K562 (cell line): ENCODE results near the gene TENT4A. TPM values are rescaled to one million over a fixed set of nuclear protein-coding genes. Genes with fewer than 3 reads are reported as not detected.

Source experiments
- ATAC-seq: fragments of 200-7000 bp; cut with Tn5 transposase; 3 replicates; pipeline ENCODE4 v1.9.1; 2020; ENCODE audit warnings: moderate library complexity
- BruUV-seq: library from RNA; stranded (reverse); fragments of 400-500 nt; replicated peaks from 2 replicates; lab custom pipeline; 2021; lab: Mats Ljungman, UMichigan
- CTCF ChIA-PET: fragments of 300-600 bp; formaldehyde crosslinking; extraction: SDS; loops from one replicate; lab custom pipeline; 2021; ENCODE audit warnings: low intra/inter-chr PET ratio; lab: Yijun Ruan, JAX
- POLR2A ChIA-PET: fragments of 300-600, 350-650 bp; sonication (Branson Sonifier 250); formaldehyde crosslinking; extraction: SDS; loops from one replicate; lab custom pipeline; 2021; ENCODE audit warnings: antibody characterized with exemption, inconsistent platforms; lab: Yijun Ruan, JAX
- DNase-seq, 4 experiments: peaks; one replicate each; pipeline versions ENCODE4 v3.0.0 to v3.0.0-alpha.2; 2011 to 2018; ENCODE audit warnings: low spot score in 3 of 4, mixed read lengths in 3 of 4; ENCODE audit errors: extremely low read depth in 1 of 4
- FAIRE-seq: peaks from 2 replicates; lab custom pipeline; 2011; peaks lifted over from hg19 to GRCh38; lab: Jason Lieb, UNC
- H2AFZ ChIP-seq: 2 replicates; pipeline ENCODE4 v1.6.0; 2011; ENCODE audit warnings: low read depth, low read length, control low read depth, inconsistent platforms
- H3K27ac ChIP-seq: fragments of 200-600 bp; 3 replicates; pipeline ENCODE4 v1.8.0; 2011; ENCODE audit warnings: low read depth, mild to moderate bottlenecking, control low read depth, inconsistent platforms, low read length, moderate library complexity, mixed read lengths; ENCODE audit errors: extremely low read depth
- H3K27me3 ChIP-seq, 2 experiments: fragments of 300-600 bp in 1 of 2; 2 replicates in 1 of 2; 3 replicates in 1 of 2; pipeline versions ENCODE4 v1.6.0 to v1.8.0; 2011; ENCODE audit warnings: inconsistent platforms in 2 of 2, low read length in 2 of 2, mild to moderate bottlenecking in 1 of 2, mixed read lengths in 1 of 2, moderate library complexity in 1 of 2; ENCODE audit not compliant: control insufficient read depth in 2 of 2, insufficient read depth in 2 of 2
- H3K36me3 ChIP-seq: fragments of 300-600 bp; 3 replicates; pipeline ENCODE4 v1.8.0; 2011; ENCODE audit warnings: mild to moderate bottlenecking, low read length, inconsistent platforms; ENCODE audit not compliant: control insufficient read depth, insufficient read depth
- H3K4me1 ChIP-seq, 2 experiments: fragments of 200-600 bp in 1 of 2; replicated peaks in 1 of 2; 2 replicates in 1 of 2; 3 replicates in 1 of 2; pipeline versions ENCODE4 v1.5.1 to v1.8.0; 2011; ENCODE audit warnings: inconsistent platforms in 2 of 2, low read length in 2 of 2, mild to moderate bottlenecking in 1 of 2, mixed read lengths in 1 of 2, moderate library complexity in 1 of 2; ENCODE audit not compliant: control insufficient read depth in 2 of 2, insufficient read depth in 2 of 2
- H3K4me2 ChIP-seq: 2 replicates; pipeline ENCODE4 v1.6.1; 2011; ENCODE audit warnings: low read length, control low read depth, inconsistent platforms, mixed read lengths; ENCODE audit not compliant: insufficient read depth
- H3K4me3 ChIP-seq: fragments of 200-600 bp; sonication (generic), shearing (Covaris generic); 2 replicates; pipeline ENCODE4 v1.5.1; 2016; ENCODE audit warnings: control low read depth, inconsistent platforms
- H3K79me2 ChIP-seq: fragments of 200-600 bp; 3 replicates; pipeline ENCODE4 v1.8.0; 2011; ENCODE audit warnings: low read length, inconsistent platforms; ENCODE audit not compliant: control insufficient read depth, insufficient read depth
- H3K9ac ChIP-seq, 2 experiments: 2 replicates each; pipeline versions ENCODE4 v1.6.0 to v1.6.1; 2011; ENCODE audit warnings: low read depth in 2 of 2, low read length in 2 of 2, control low read depth in 1 of 2, inconsistent platforms in 1 of 2, mild to moderate bottlenecking in 1 of 2, mixed read lengths in 1 of 2; ENCODE audit not compliant: insufficient read depth in 1 of 2
- H3K9me1 ChIP-seq: one replicate; pipeline ENCODE4 v1.6.0; 2011; ENCODE audit warnings: inconsistent platforms, mild to moderate bottlenecking, low read length, moderate library complexity; ENCODE audit not compliant: control insufficient read depth, insufficient read depth
- H3K9me3 ChIP-seq: replicated peaks from 2 replicates; pipeline ENCODE4 v1.5.1; 2011; ENCODE audit warnings: low read depth, low read length, inconsistent platforms; ENCODE audit not compliant: control insufficient read depth, insufficient read depth
- H4K20me1 ChIP-seq: replicated peaks from 2 replicates; pipeline ENCODE4 v1.6.1; 2011; ENCODE audit warnings: low read length, inconsistent platforms, mixed read lengths; ENCODE audit not compliant: control insufficient read depth, insufficient read depth
- ATF2 ChIP-seq: sonication (generic); formaldehyde crosslinking; IDR thresholded peaks from 2 replicates; pipeline ENCODE4 v1.8.1; 2022; ENCODE audit warnings: missing genetic modification reagents
- CBFB ChIP-seq: sonication (generic); formaldehyde crosslinking; IDR thresholded peaks from 2 replicates; pipeline ENCODE4 v1.4.0; 2020; ENCODE audit warnings: mild to moderate bottlenecking, missing genetic modification reagents
- DPF2 ChIP-seq: fragments of 450-650 bp; IDR thresholded peaks from 2 replicates; pipeline ENCODE4 v1.6.1; 2016
- HINFP ChIP-seq: fragments of 450-650 bp; conservative IDR thresholded peaks from 2 replicates; pipeline ENCODE4 v1.6.1; 2016; ENCODE audit warnings: missing genetic modification characterization, low read depth, mild to moderate bottlenecking, control low read depth, missing compliant biosample characterization
- MAFF ChIP-seq: IDR thresholded peaks from 2 replicates; pipeline ENCODE4 v1.6.1; 2012; ENCODE audit warnings: low read length, improper control_type of control experiment
- NRF1 ChIP-seq, 2 experiments: fragments of 450-650 bp; IDR thresholded peaks in 1 of 2; conservative IDR thresholded peaks in 1 of 2; 2 replicates each; pipeline ENCODE4 v1.6.1; 2014; ENCODE audit warnings: mild to moderate bottlenecking in 2 of 2
- POLR3A ChIP-seq: IDR thresholded peaks from 2 replicates; pipeline ENCODE4 v1.6.1; 2011; ENCODE audit warnings: borderline replicate concordance, mild to moderate bottlenecking, moderate library complexity; ENCODE audit not compliant: insufficient read length, insufficient read depth; ENCODE audit errors: extremely low read depth
- SRSF7 ChIP-seq: fragments of 200-400 bp; formaldehyde crosslinking; optimal IDR thresholded peaks from 2 replicates; pipeline ENCODE3; 2017; ENCODE audit warnings: mild to moderate bottlenecking, low read depth, low read length
- TBL1XR1 ChIP-seq, 2 experiments: IDR thresholded peaks; 2 replicates each; pipeline ENCODE4 v1.6.1; 2012; ENCODE audit warnings: improper control_type of control experiment in 2 of 2, low read length in 2 of 2, mild to moderate bottlenecking in 1 of 2
- ZMIZ1 ChIP-seq, 2 experiments: fragments of 150-350 bp in 1 of 2; IDR thresholded peaks; 2 replicates each; pipeline ENCODE4 v1.6.1; 2012 to 2016; ENCODE audit warnings: low read depth in 2 of 2, low read length in 2 of 2, mild to moderate bottlenecking in 1 of 2, moderate library complexity in 1 of 2
- ZNF174 ChIP-seq: fragments of 250-450 bp; sonication (Bioruptor Pico); IDR thresholded peaks from 2 replicates; pipeline ENCODE4 v1.4.0; 2020; ENCODE audit warnings: mild to moderate bottlenecking
- ZNF197 ChIP-seq: fragments of 200-800 bp; sonication (Bioruptor generic); IDR thresholded peaks from 2 replicates; pipeline ENCODE4 v1.6.1; 2016; ENCODE audit warnings: low read depth, missing genetic modification characterization, missing compliant biosample characterization
- ZNF766 ChIP-seq: fragments of 200-800 bp; sonication (Bioruptor generic); conservative IDR thresholded peaks from 2 replicates; pipeline ENCODE4 v1.6.1; 2016; ENCODE audit warnings: missing genetic modification characterization, missing compliant biosample characterization
- ZNF778 ChIP-seq: fragments of 450-650 bp; formaldehyde crosslinking; IDR thresholded peaks from 2 replicates; pipeline ENCODE4 v1.4.0; 2020; ENCODE audit warnings: mild to moderate bottlenecking, moderate library complexity
- WGBS: fragments of 100-300 bp; shearing (Covaris generic); methylation state at CpG from one replicate; pipeline ENCODE4 v1.1.6; 2016; ENCODE audit warnings: low coverage, mixed read lengths; ENCODE audit not compliant: insufficient coverage; ENCODE audit errors: missing lambda C conversion rate; 5-methylcytosine and 5-hydroxymethylcytosine counted together
- in situ Hi-C: fragments of 300-500 bp; cut with MboI; formaldehyde crosslinking; loops from 4 replicates; pipeline ENCODE4 v1.15.0; 2018; ENCODE audit warnings: inconsistent platforms, mixed read lengths
- intact Hi-C: fragments of 100-400 bp; cut with micrococcal nuclease; formaldehyde crosslinking; loops from 2 replicates; pipeline ENCODE4 v1.14.2; 2022
- polyA plus RNA-seq, 8 experiments: library from polyadenylated mRNA; depleted of rRNA in 4 of 8; stranded (reverse) in 5 of 8; unstranded in 3 of 8; fragments of >200 nt; fragmentation: Nextera tagmentation in 2 of 8; fragmentation: Illumina TruSeq in 1 of 8; extraction: Ambion mirVana in 2 of 8; extraction: Trizol in 1 of 8; gene quantifications; 2 replicates each; pipeline versions ENCODE4 v1.2.1 to v1.2.3, GENCODE V29; 2011 to 2014; ENCODE audit warnings: inconsistent platforms in 1 of 8, missing spikeins in 1 of 8
- total RNA-seq, 7 experiments: library from RNA; depleted of rRNA in 6 of 7; stranded (reverse); fragments of >200 nt in 6 of 7; fragmentation: Illumina TruSeq in 2 of 7; extraction: Trizol in 2 of 7; gene quantifications; 2 replicates each; pipeline versions ENCODE4 v1.2.1 to v1.2.3, GENCODE V29; 2011 to 2021; ENCODE audit warnings: low replicate concordance in 1 of 7

The TENT4A gene
- total and polyA plus RNA-seq, 9 of the 15 experiments (the other 6 are each of a cell fraction or from before 2014, with no cell fraction given) = 1.3 to 27.3 (median 13.0) TPM

GRCh38 chr5:6747103-6747502 is 33.9 kb downstream of the TENT4A start:
- intact Hi-C loops (loop anchor here (5.0 kb wide), 2 partner anchors 220 to 1255 kb away; no protein-coding TSS in a partner anchor), in situ Hi-C loops (loop anchor here (25.0 kb wide), 1 partner anchor 1260 kb away; no protein-coding TSS in a partner anchor)
- Histone ChIP-seq H3K27ac (no peak overlapping the region), H3K9ac (no peak overlapping the region), H3K4me2 (no peak overlapping the region), H2AFZ (no peak overlapping the region), H3K9me3 (no peaks in the 10 kb centered on the region), H3K27me3 (no peaks in the 10 kb centered on the region), H3K4me3 (no peak overlapping the region), H3K36me3 (peaks cover 96% of the 10 kb centered on the region), H3K4me1 (no peaks in the 10 kb centered on the region), H3K9me1 (no peaks in the 10 kb centered on the region), H4K20me1 (0 out of 2 replicates have a peak, but pooled peaks cover 7% of the 10 kb centered on the region), H3K79me2 (peaks cover 22% of the 10 kb centered on the region; the same call in 2 of the 3 replicates)
- no TSS peak for BruUV-seq
- ChIA-PET CTCF (no interaction called here), POLR2A (no interaction called here)
- FAIRE-seq (no peak), DNase-seq (no peak), ATAC-seq (no peak)
- TF ChIP-seq DPF2 (no peak), ZMIZ1 (IDR thresholded peaks at IDR 0.05; ENCODE audit: low read depth in 2 of 2, low read length in 2 of 2) (no peak), ZNF174 (no peak), ATF2 (CRISPR knock-in tag) (no peak), TBL1XR1 (IDR thresholded peaks at IDR 0.05; ENCODE audit: low read length in 2 of 2) (no peak), ZNF766 (CRISPR knock-in tag) (no peak), NRF1 (conservative IDR thresholded peaks at IDR 0.05 in 1 of 2, IDR thresholded peaks at IDR 0.05 in 1 of 2) (no peak), POLR3A (no peak), MAFF (no peak), SRSF7 (no peak), ZNF778 (CRISPR knock-in tag) (no peak), CBFB (no peak), HINFP (tag) (no peak), ZNF197 (CRISPR knock-in tag) (no peak)
- 89% methylated on average over 9 of the region's 9 CpGs for WGBS
